CD4-positive, alpha-beta T cell (primary cell): ENCODE results near the gene VAMP4. TPM values are rescaled to one million over a fixed set of nuclear protein-coding genes. Genes with fewer than 3 reads are reported as not detected.

Source experiments
- ATAC-seq: fragments of 200-7000 bp; cut with Tn5 transposase; one replicate; pipeline ENCODE4 v1.10.0; 2022; ENCODE audit warnings: mild to moderate bottlenecking; ENCODE audit not compliant: poor library complexity
- CTCF ChIA-PET: fragments of 350-600 bp; sonication (Branson Sonifier 250); formaldehyde crosslinking; loops from one replicate; lab custom pipeline; 2021; ENCODE audit warnings: antibody characterized with exemption, inconsistent platforms; lab: Charles Lee
- POLR2A ChIA-PET: fragments of 350-600 bp; sonication (Branson Sonifier 250); formaldehyde crosslinking; loops from one replicate; lab custom pipeline; 2021; ENCODE audit warnings: antibody characterized with exemption, inconsistent platforms; lab: Charles Lee
- DNase-seq, 14 experiments: peaks; one replicate each; pipeline ENCODE4 v3.0.0-alpha.2; 2013 to 2020; ENCODE audit warnings: mixed read lengths in 2 of 14
- H3K27ac ChIP-seq, 2 donors: one replicate each; pipeline versions ENCODE4 v1.5.1 to v1.7.0; 2013; ENCODE audit warnings: low read length in 2 of 2, low read depth in 1 of 2, mild to moderate bottlenecking in 1 of 2
- H3K27me3 ChIP-seq, 2 experiments: 1 replicate in 1 of 2; 2 replicates in 1 of 2; pipeline versions ENCODE4 v1.6.1 to v1.7.0; 2013; ENCODE audit warnings: low read length in 2 of 2, control low read depth in 1 of 2, mild to moderate bottlenecking in 1 of 2, moderate library complexity in 1 of 2; ENCODE audit not compliant: insufficient read depth in 2 of 2, control insufficient read depth in 1 of 2
- H3K36me3 ChIP-seq: one replicate; pipeline ENCODE4 v1.6.1; 2013; ENCODE audit warnings: low read length, control low read depth; ENCODE audit not compliant: insufficient read depth
- H3K4me1 ChIP-seq: one replicate; pipeline ENCODE4 v1.6.1; 2013; ENCODE audit warnings: low read length, control low read depth; ENCODE audit not compliant: insufficient read depth
- H3K4me3 ChIP-seq: one replicate; pipeline ENCODE4 v1.5.1; 2013; ENCODE audit warnings: mild to moderate bottlenecking, low read length, moderate library complexity
- H3K9me3 ChIP-seq, 2 experiments: 1 replicate in 1 of 2; 2 replicates in 1 of 2; pipeline versions ENCODE4 v1.6.1 to v1.7.0; 2013; ENCODE audit warnings: low read length in 2 of 2, mild to moderate bottlenecking in 2 of 2, control low read depth in 1 of 2, moderate library complexity in 1 of 2; ENCODE audit not compliant: control insufficient read depth in 1 of 2, insufficient read depth in 1 of 2
- H3K27ac Mint-ChIP-seq: one replicate; pipeline ENCODE4 v1.8.0; 2020; ENCODE audit warnings: mixed read lengths
- H3K27me3 Mint-ChIP-seq: one replicate; pipeline ENCODE4 v1.8.0; 2021; ENCODE audit warnings: mixed read lengths
- H3K36me3 Mint-ChIP-seq: one replicate; pipeline ENCODE4 v1.8.0; 2021; ENCODE audit warnings: low read depth, mixed read lengths
- H3K4me1 Mint-ChIP-seq: one replicate; pipeline ENCODE4 v1.8.0; 2021; ENCODE audit warnings: low read depth, mixed read lengths
- H3K4me3 Mint-ChIP-seq: one replicate; pipeline ENCODE4 v1.8.0; 2020; ENCODE audit warnings: mild to moderate bottlenecking, mixed read lengths
- H3K9me3 Mint-ChIP-seq: one replicate; pipeline ENCODE4 v1.8.0; 2020; ENCODE audit warnings: mixed read lengths
- intact Hi-C, 2 experiments: fragments of 100-400 bp; cut with DNase I in 1 of 2; cut with micrococcal nuclease in 1 of 2; formaldehyde crosslinking; loops; one replicate each; pipeline versions ENCODE4 v1.15.1 to v1.9.0; 2023 to 2025; cut with DNase I, micrococcal nuclease
- total RNA-seq, 174 experiments: library from RNA in 2 of 174; stranded (reverse) in 2 of 174; gene quantifications; one replicate each; pipeline ENCODE4 v1.2.3 and lab custom pipeline; 2021 to 2026
- TF ChIP-seq, protein P1 (sequence below): fragments of 200-600 bp; IDR thresholded peaks from one replicate; pipeline ENCODE4 v1.8.0; 2022; ENCODE audit warnings: antibody characterized with exemption, mild to moderate bottlenecking

VAMP4 gene
- total RNA-seq, 2 experiments from 2014 or later, result 8.1 to 12.1 TPM

DNA sequence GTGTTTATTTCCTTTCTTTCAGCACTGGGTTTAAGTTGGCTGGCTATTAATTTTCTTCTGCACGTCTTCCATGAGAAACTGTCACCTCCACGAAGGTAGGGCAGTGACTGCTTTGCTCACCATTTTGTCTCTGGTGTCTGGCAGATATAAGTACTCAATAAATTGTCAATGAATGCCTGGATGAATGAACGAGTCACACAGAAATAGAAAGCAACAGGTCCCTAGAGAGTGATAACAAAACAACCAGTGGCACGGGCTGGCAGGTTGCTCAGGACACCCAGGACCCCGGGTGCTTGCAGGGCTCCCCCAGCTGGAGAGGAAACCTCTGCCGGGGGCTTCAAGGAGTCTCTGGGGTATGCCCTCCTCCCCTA, 86.1 kb downstream of the VAMP4 start:
- intact Hi-C loops, result no loop called here
- no peaks in the 10 kb centered on the region for H3K9me3 ChIP-seq
- H3K4me1 Mint-ChIP-seq, result peaks cover 11% of the 10 kb centered on the region
- H3K27me3 ChIP-seq, result peaks cover 10 to 12% of the 10 kb centered on the region in 2 experiments
- ATAC-seq (no peak), DNase-seq (no peak)
- no peaks in the 10 kb centered on the region for H3K36me3 Mint-ChIP-seq
- H3K9me3 Mint-ChIP-seq, result no peaks in the 10 kb centered on the region
- CTCF ChIA-PET, result interaction anchor here (2.3 kb wide), 1 partner anchor 11 kb away, joined by 6 read pairs; no protein-coding TSS in a partner anchor
- POLR2A ChIA-PET, result no interaction called here
- peaks cover 24% of the 10 kb centered on the region for H3K27me3 Mint-ChIP-seq
- H3K4me1 ChIP-seq, result peaks cover 10% of the 10 kb centered on the region
- H3K4me3 ChIP-seq, result no peak overlapping the region
- TF ChIP-seq, protein P1, sequence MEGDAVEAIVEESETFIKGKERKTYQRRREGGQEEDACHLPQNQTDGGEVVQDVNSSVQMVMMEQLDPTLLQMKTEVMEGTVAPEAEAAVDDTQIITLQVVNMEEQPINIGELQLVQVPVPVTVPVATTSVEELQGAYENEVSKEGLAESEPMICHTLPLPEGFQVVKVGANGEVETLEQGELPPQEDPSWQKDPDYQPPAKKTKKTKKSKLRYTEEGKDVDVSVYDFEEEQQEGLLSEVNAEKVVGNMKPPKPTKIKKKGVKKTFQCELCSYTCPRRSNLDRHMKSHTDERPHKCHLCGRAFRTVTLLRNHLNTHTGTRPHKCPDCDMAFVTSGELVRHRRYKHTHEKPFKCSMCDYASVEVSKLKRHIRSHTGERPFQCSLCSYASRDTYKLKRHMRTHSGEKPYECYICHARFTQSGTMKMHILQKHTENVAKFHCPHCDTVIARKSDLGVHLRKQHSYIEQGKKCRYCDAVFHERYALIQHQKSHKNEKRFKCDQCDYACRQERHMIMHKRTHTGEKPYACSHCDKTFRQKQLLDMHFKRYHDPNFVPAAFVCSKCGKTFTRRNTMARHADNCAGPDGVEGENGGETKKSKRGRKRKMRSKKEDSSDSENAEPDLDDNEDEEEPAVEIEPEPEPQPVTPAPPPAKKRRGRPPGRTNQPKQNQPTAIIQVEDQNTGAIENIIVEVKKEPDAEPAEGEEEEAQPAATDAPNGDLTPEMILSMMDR, result peak; percentile 8
- H3K27ac Mint-ChIP-seq, result no peak overlapping the region
- no peaks in the 10 kb centered on the region for H3K36me3 ChIP-seq
- H3K27ac ChIP-seq, result no peak overlapping the region
- H3K4me3 Mint-ChIP-seq, result no peak overlapping the region

DNA sequence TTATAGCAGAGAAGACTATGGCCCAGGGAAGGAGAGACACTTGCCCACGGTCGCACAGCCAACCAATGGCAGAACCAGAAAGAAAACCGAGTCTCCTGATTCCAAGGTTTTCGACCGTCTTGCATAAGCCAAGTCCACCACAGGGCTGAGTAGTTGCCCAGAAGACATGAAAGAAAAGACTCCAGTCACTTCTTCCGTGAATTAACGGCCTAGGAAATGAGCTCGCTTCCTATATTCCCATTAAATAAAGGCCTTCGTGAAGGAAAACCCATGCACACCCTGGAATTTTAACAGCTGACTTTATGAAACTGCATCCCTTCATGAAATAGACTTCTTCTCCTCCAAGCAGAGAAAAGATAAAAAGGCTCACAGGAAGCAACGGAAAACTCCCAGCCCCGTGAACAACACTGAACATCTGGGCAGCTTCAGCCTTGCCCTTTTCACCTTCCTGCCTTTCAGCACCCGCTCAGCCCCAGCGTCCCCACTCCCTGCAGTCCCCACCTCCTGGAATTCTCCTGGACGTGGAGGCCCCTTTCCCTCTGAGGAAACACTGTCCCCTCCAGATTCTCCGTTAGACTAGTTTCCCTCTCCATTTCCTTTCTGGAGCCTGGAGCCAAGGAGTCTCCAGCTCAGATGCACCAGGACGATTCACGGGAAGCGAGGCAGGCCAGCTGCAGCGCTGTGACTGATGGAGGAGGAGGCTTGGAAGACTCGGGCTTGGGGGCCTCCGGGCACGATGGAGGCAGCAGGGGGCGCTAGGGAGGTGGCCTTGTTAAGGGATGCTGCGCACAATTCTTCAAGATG, 86.7 kb downstream of the VAMP4 start:
- Mint-ChIP-seq H3K36me3 (no peaks in the 10 kb centered on the region), H3K4me3 (no peak overlapping the region), H3K27me3 (peaks cover 24% of the 10 kb centered on the region), H3K27ac (no peak overlapping the region), H3K9me3 (no peaks in the 10 kb centered on the region), H3K4me1 (peaks cover 11% of the 10 kb centered on the region)
- no peak overlapping the region for H3K4me3 ChIP-seq
- no peaks in the 10 kb centered on the region for H3K9me3 ChIP-seq
- no peaks in the 10 kb centered on the region for H3K36me3 ChIP-seq
- peaks cover 10% of the 10 kb centered on the region for H3K4me1 ChIP-seq
- peak; percentile 26 to 71 (median 59) for DNase-seq
- no peak overlapping the region for H3K27ac ChIP-seq
- peaks cover 10 to 12% of the 10 kb centered on the region in 2 experiments for H3K27me3 ChIP-seq
- CTCF ChIA-PET, result interaction anchor here (2.3 kb wide), 1 partner anchor 10 kb away, joined by 6 read pairs; no protein-coding TSS in a partner anchor
- POLR2A ChIA-PET, result no interaction called here
- TF ChIP-seq, protein P1, result peak; percentile 51
- intact Hi-C loops, result no loop called here
- ATAC-seq, result no peak

DNA sequence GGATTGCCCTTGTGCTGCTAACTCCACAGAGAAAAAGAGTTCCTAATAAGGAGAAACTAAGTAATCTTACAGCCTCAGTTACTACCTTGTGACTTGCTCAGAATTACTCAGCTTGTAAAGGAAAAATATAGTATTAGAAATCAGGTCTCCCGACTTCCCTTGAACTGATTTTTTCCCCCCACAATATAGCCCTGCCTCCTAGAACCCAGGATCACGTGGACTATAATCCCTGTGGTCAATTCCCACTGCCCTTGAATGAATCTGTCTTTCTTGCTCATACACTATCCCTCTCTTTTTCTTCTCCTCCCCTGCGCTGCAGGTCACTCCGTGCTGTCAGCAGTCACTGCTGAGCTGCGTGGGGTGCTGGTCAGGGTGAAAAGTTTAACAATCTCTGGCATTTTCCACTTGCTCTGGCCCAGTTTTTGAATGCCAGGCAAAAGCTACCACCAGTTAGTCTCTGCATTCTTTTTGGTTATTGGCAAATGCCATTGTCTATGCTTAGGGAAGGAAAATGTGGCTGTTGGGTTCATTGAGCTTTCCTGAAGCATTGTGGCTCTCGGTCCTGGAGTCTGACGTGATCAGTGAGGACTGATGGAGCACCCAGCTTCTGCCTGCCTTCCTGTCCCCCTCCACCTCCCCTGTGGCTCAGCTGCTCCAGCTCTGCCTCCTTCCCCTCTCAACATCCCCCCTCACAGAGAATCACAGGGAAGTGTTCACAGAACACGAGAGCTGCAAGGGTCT, 87.5 kb downstream of the VAMP4 start:
- no peaks in the 10 kb centered on the region for H3K36me3 ChIP-seq
- intact Hi-C loops, result no loop called here
- H3K9me3 Mint-ChIP-seq, result no peaks in the 10 kb centered on the region
- H3K4me3 ChIP-seq, result no peak overlapping the region
- DNase-seq (no peak), ATAC-seq (no peak)
- no peaks in the 10 kb centered on the region for H3K36me3 Mint-ChIP-seq
- H3K27ac Mint-ChIP-seq, result no peak overlapping the region
- peaks cover 10% of the 10 kb centered on the region for H3K4me1 ChIP-seq
- peaks cover 10 to 12% of the 10 kb centered on the region in 2 experiments for H3K27me3 ChIP-seq
- ChIA-PET CTCF (interaction anchor here (2.3 kb wide), 1 partner anchor 10 kb away, joined by 6 read pairs; no protein-coding TSS in a partner anchor), POLR2A (no interaction called here)
- TF ChIP-seq, protein P1, result no peak
- H3K9me3 ChIP-seq, result no peaks in the 10 kb centered on the region
- H3K4me1 Mint-ChIP-seq, result peaks cover 11% of the 10 kb centered on the region
- no peak overlapping the region for H3K4me3 Mint-ChIP-seq
- H3K27me3 Mint-ChIP-seq, result peaks cover 24% of the 10 kb centered on the region
- no peak overlapping the region for H3K27ac ChIP-seq
